Activated naive CD4-positive, alpha-beta T cell treated with anti-CD3 and anti-CD28 coated beads, Interleukin-2, amount 10 ng/mL, durations not matched to agents 7 days and 5 days (primary cell): ENCODE data around the gene SLC39A13.
A peak's percentile ranks its signal among the peaks of the same experiment; 100 is the strongest.

Source experiments
- CTCF ChIA-PET: fragments of 350-600 bp; sonication (Branson Sonifier 250); formaldehyde crosslinking; loops from one replicate; lab custom pipeline; 2021; ENCODE audit warnings: antibody characterized with exemption; lab: Charles Lee
- DNase-seq: peaks from one replicate; pipeline ENCODE4 v3.0.0-alpha.2; 2020
- H3K27ac Mint-ChIP-seq: one replicate; pipeline ENCODE4 v1.8.0; 2021; ENCODE audit warnings: mild to moderate bottlenecking, moderate library complexity, mixed read lengths
- H3K27me3 Mint-ChIP-seq: one replicate; pipeline ENCODE4 v1.8.0; 2021; ENCODE audit warnings: mild to moderate bottlenecking, mixed read lengths
- H3K36me3 Mint-ChIP-seq: one replicate; pipeline ENCODE4 v1.8.0; 2021; ENCODE audit warnings: mixed read lengths
- H3K4me1 Mint-ChIP-seq: one replicate; pipeline ENCODE4 v1.8.0; 2021; ENCODE audit warnings: mixed read lengths
- H3K4me3 Mint-ChIP-seq: one replicate; pipeline ENCODE4 v1.8.0; 2021; ENCODE audit warnings: mild to moderate bottlenecking, moderate library complexity, mixed read lengths
- H3K9me3 Mint-ChIP-seq: one replicate; pipeline ENCODE4 v1.8.0; 2021; ENCODE audit warnings: mixed read lengths

The SLC39A13 gene

DNA sequence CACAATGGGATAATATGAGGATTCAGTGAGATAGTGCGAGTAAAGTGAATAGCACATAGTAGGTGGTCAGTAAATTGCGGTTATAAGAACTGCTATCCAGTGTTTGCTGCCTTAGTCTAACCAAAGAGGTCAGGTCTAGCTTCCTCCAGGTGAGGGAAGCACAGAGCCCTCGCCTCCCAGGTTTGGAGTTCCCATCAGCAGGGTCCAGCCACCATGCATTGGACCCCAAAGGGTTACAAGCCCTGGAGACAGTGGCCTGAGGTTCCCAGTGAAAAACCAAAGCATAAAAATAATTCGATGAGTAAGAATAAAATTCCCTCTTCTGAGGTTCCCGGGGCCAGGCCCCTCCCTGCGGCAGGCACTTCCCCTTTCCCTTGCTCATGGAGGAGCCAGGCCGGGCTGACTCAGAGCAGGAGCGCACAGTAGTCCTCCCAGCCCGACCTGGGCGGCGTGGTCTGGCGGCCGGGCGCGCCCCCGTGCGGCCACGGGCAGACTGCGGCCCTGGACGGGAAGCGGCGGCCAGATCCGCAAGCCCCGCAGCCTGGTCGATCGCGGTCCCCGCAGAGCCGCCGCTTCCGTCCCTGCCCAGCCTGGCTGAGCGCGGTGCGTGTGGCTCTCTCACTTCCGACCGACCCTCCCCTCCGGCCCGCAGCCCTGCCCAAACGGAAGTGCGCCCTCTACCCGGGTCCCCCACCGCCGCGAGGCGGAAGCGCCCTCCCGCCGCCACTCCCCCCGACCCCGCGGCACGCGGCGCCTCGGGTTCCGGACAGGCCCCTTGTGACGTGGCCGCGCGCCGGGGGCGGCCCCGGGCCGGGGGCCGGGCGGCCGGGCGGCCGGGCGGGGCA is at the start of gene SLC39A13:
TSS of gene SLC39A13 (plus strand) at position 845 of the 845 bp plus-strand sequence. CDS start 1,505 bp downstream, outside the sequence.
- CTCF ChIA-PET, result interaction anchor here (0.8 to 7.8 kb wide), 8 partner anchors 8 to 148 kb away, joined by 3 to 133 read pairs (median 3); no protein-coding TSS in a partner anchor
- H3K36me3 Mint-ChIP-seq, result peaks cover 1% of the 10 kb centered on the region
- DNase-seq, result peak; percentile 92
- H3K27ac Mint-ChIP-seq, result peak within 1 kb of the TSS; percentile 90
- H3K27me3 Mint-ChIP-seq, result peaks cover 8% of the 10 kb centered on the region
- peaks cover 30% of the 10 kb centered on the region for H3K4me1 Mint-ChIP-seq
- no peaks in the 10 kb centered on the region for H3K9me3 Mint-ChIP-seq
- peak within 1 kb of the TSS; percentile 92 for H3K4me3 Mint-ChIP-seq

- no peak for DNase-seq
- no peaks in the 10 kb centered on the region for H3K36me3 Mint-ChIP-seq
- peaks cover 12% of the 10 kb centered on the region for H3K4me1 Mint-ChIP-seq
- H3K27me3 Mint-ChIP-seq, result no peaks in the 10 kb centered on the region
- H3K9me3 Mint-ChIP-seq, result no peaks in the 10 kb centered on the region
- CTCF ChIA-PET, result interaction anchor here (2.2 kb wide), 1 partner anchor 16 kb away, joined by 13 read pairs; no protein-coding TSS in a partner anchor
- no peak overlapping the region for H3K27ac Mint-ChIP-seq
- no peak overlapping the region for H3K4me3 Mint-ChIP-seq
Measured at GRCh38 chr11:47358731-47359051, 49.7 kb upstream of the SLC39A13 start.

DNA sequence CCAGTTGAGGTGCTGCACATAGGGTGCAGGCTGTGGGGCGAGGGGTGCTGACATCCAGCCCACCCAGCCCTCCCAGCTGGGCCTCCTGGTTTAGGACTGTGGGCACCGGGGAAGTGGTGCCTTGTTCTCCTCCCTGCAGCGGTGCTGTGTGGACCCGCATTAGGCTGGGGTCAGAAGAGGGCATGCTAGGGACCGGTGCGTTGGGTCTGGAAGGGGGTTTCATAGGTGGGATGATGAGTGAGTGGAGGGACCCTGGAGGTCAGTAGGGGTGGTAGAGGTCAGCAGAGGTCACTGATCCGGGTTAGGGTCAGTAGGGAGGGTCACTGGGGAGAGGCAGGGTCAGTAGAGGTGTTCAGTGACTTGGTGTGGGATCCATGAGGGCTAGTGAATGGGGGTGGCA is 49.2 kb upstream of the SLC39A13 start:
- Mint-ChIP-seq H3K9me3 (no peaks in the 10 kb centered on the region), H3K27ac (no peak overlapping the region), H3K27me3 (no peaks in the 10 kb centered on the region), H3K36me3 (no peaks in the 10 kb centered on the region), H3K4me3 (no peak overlapping the region), H3K4me1 (peaks cover 12% of the 10 kb centered on the region)
- CTCF ChIA-PET, result interaction anchor here (0.9 to 2.2 kb wide), 2 partner anchors 15 to 181 kb away, joined by 3 to 13 read pairs; no protein-coding TSS in a partner anchor
- DNase-seq, result no peak

DNA sequence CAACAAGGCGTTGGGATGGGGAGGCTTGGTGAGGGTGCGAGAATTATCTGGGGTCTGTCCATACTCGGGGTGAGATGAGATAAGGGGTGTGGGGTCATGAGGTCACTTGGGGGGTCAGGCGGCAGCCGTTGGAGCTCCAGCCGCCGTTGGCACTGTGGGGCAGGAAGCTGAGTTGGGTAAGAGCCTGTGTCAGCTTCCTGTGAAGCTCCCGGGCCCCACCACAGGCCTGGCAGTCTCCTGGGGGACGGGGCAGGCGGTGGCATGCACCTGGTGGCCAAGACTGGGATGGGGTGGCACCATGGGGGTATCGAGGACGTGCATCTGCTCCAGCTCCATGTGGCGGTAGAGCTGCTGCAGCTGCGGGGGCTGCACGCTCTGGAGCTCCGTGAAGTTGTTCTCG is 48.8 kb upstream of the SLC39A13 start:
- Mint-ChIP-seq H3K27ac (no peak overlapping the region), H3K36me3 (no peaks in the 10 kb centered on the region), H3K4me3 (no peak overlapping the region), H3K9me3 (no peaks in the 10 kb centered on the region), H3K27me3 (peaks cover 4% of the 10 kb centered on the region), H3K4me1 (peaks cover 12% of the 10 kb centered on the region)
- DNase-seq, result no peak
- CTCF ChIA-PET, result interaction anchor here (0.9 to 2.2 kb wide), 2 partner anchors 15 to 181 kb away, joined by 3 to 13 read pairs; no protein-coding TSS in a partner anchor

- no peak for DNase-seq
- no peak overlapping the region for H3K4me3 Mint-ChIP-seq
- no peaks in the 10 kb centered on the region for H3K9me3 Mint-ChIP-seq
- CTCF ChIA-PET, result interaction anchor here (2.2 kb wide), 1 partner anchor 14 kb away, joined by 13 read pairs; no protein-coding TSS in a partner anchor
- peaks cover 12% of the 10 kb centered on the region for H3K4me1 Mint-ChIP-seq
- peaks cover 5% of the 10 kb centered on the region for H3K27me3 Mint-ChIP-seq
- no peaks in the 10 kb centered on the region for H3K36me3 Mint-ChIP-seq
- no peak overlapping the region for H3K27ac Mint-ChIP-seq
Measured at GRCh38 chr11:47360341-47360740, 48.0 kb upstream of the SLC39A13 start.

DNA sequence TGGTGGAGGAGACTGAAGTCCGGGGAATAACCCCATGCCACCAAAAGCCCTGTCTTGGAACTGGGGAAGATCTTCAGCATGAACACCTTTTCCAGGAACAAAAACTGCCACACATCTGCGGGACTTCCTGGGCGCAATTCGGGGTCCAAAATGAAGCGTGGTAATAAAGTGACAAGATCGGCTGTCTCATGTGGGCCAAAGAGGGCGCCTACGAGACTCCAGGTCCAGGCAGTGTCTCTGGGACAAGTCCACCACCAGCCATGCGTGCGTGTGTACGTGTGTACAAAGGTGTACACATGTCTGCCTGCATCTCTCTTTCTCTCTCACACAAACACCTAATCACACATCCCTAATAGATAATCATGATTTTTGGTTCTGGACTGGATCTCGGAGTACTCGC is 47.0 kb upstream of the SLC39A13 start:
- Mint-ChIP-seq H3K27me3 (peaks cover 9% of the 10 kb centered on the region), H3K4me3 (no peak overlapping the region), H3K27ac (no peak overlapping the region), H3K9me3 (no peaks in the 10 kb centered on the region), H3K4me1 (peaks cover 12% of the 10 kb centered on the region), H3K36me3 (no peaks in the 10 kb centered on the region)
- no peak for DNase-seq
- CTCF ChIA-PET, result interaction anchor here (1.0 kb wide), 1 partner anchor 13 kb away, joined by 6 read pairs; no protein-coding TSS in a partner anchor

GRCh38 chr11:47366020-47366490 is 42.3 kb upstream of the SLC39A13 start:
- H3K27ac Mint-ChIP-seq, result no peak overlapping the region

DNA sequence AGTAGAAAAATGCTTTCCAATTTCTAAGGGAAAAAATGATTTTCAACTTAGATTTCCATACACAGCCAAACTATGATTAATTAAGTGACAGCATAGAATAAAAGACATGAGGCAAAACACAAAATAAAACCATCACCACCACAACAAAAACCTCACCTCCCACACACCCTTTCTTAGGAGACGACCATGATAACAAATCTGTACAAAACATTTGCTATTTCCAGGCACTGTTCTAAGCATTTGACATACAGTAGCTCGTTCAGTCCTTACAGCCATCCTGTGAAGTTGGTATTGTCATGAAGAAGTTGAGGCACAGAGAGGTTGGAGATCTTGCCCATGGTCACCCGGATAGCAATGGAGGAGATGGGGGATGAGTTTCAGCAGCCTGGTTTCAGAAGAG is 38.7 kb upstream of the SLC39A13 start:
- no peaks in the 10 kb centered on the region for H3K4me1 Mint-ChIP-seq
- H3K9me3 Mint-ChIP-seq, result no peaks in the 10 kb centered on the region
- H3K27ac Mint-ChIP-seq, result no peak overlapping the region
- DNase-seq, result no peak
- H3K27me3 Mint-ChIP-seq, result peaks cover 5% of the 10 kb centered on the region
- no peaks in the 10 kb centered on the region for H3K36me3 Mint-ChIP-seq
- no peak overlapping the region for H3K4me3 Mint-ChIP-seq
- CTCF ChIA-PET, result interaction anchor here (0.7 to 1.0 kb wide), 2 partner anchors 22 to 146 kb away, joined by 3 read pairs; no protein-coding TSS in a partner anchor

More at GRCh38 chr11:47366020-47366490, 42.3 kb upstream of the SLC39A13 start:
- H3K27me3 Mint-ChIP-seq, result peaks cover 9% of the 10 kb centered on the region
- no peak overlapping the region for H3K4me3 Mint-ChIP-seq
- peaks cover under 1% of the 10 kb centered on the region for H3K4me1 Mint-ChIP-seq
- CTCF ChIA-PET, result no interaction called here
- H3K9me3 Mint-ChIP-seq, result no peaks in the 10 kb centered on the region
- no peaks in the 10 kb centered on the region for H3K36me3 Mint-ChIP-seq
- no peak for DNase-seq

- Mint-ChIP-seq H3K4me3 (no peak overlapping the region), H3K36me3 (no peaks in the 10 kb centered on the region), H3K4me1 (no peaks in the 10 kb centered on the region), H3K27ac (no peak overlapping the region), H3K9me3 (no peaks in the 10 kb centered on the region), H3K27me3 (no peaks in the 10 kb centered on the region)
- no peak for DNase-seq
- CTCF ChIA-PET, result interaction anchor here (0.7 to 5.4 kb wide), 8 partner anchors 8 to 107 kb away, joined by 3 to 133 read pairs (median 17); partner anchors contain the start of gene SLC39A13
Measured at GRCh38 chr11:47372422-47372821, 36.0 kb upstream of the SLC39A13 start.

GRCh38 chr11:47373876-47374719 is 34.3 kb upstream of the SLC39A13 start:
- Mint-ChIP-seq H3K9me3 (no peaks in the 10 kb centered on the region), H3K27me3 (peaks cover 4% of the 10 kb centered on the region), H3K4me3 (no peak overlapping the region), H3K27ac (no peak overlapping the region), H3K36me3 (no peaks in the 10 kb centered on the region), H3K4me1 (peaks cover 2% of the 10 kb centered on the region)
- CTCF ChIA-PET, result interaction anchor here (0.7 to 5.4 kb wide), 26 partner anchors 9 to 482 kb away, joined by 3 to 133 read pairs (median 6); partner anchors contain the start of genes PSMC3 and SLC39A13
- DNase-seq, result peak; percentile 88

DNA sequence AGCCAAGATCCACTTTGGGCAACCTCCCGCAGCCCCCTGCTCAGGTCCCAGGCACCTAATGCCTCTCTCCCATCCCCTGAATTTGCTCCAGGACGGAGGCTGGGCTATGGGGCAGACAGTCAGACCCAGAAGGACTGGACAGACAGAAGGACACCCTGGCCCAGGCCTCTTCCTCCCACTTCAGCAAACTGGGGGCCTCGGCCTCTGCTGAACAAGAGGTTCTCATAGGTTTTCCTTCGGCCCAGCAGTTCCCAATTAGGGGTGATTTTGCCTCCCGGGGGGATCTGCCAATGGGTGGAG is 33.7 kb upstream of the SLC39A13 start:
- no peaks in the 10 kb centered on the region for H3K9me3 Mint-ChIP-seq
- H3K27ac Mint-ChIP-seq, result no peak overlapping the region
- DNase-seq, result no peak
- no peak overlapping the region for H3K4me3 Mint-ChIP-seq
- CTCF ChIA-PET, result interaction anchor here (0.7 to 5.4 kb wide), 24 partner anchors 8 to 481 kb away, joined by 3 to 133 read pairs (median 6); partner anchors contain the start of genes PSMC3 and SLC39A13
- H3K4me1 Mint-ChIP-seq, result peaks cover 2% of the 10 kb centered on the region
- H3K27me3 Mint-ChIP-seq, result peaks cover 4% of the 10 kb centered on the region
- no peaks in the 10 kb centered on the region for H3K36me3 Mint-ChIP-seq

DNA sequence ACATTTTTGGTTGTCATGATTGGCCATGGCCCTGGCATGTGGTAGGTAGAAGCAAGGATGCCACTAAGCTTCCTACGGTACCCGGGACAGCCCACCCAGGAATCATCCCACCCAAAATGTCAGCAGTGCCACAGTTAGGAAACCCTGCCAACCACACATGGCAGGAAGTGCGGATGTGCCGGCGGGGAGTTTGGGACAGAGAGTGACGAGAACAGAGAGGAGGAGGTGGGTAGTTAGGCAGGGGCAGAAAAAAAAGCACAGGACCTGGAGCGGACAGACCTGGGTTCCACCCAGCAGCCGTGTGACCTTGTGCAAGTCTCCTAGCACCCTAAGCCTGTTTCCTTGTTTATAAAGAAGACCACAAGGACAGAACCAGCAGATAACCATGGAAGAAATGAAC is 33.4 kb upstream of the SLC39A13 start:
- no peaks in the 10 kb centered on the region for H3K36me3 Mint-ChIP-seq
- CTCF ChIA-PET, result interaction anchor here (0.9 to 5.4 kb wide), 6 partner anchors 11 to 242 kb away, joined by 3 to 133 read pairs (median 12); partner anchors contain the start of gene SLC39A13
- H3K27me3 Mint-ChIP-seq, result peaks cover 4% of the 10 kb centered on the region
- DNase-seq, result no peak
- H3K9me3 Mint-ChIP-seq, result no peaks in the 10 kb centered on the region
- H3K27ac Mint-ChIP-seq, result no peak overlapping the region
- no peak overlapping the region for H3K4me3 Mint-ChIP-seq
- H3K4me1 Mint-ChIP-seq, result peaks cover 2% of the 10 kb centered on the region

DNA sequence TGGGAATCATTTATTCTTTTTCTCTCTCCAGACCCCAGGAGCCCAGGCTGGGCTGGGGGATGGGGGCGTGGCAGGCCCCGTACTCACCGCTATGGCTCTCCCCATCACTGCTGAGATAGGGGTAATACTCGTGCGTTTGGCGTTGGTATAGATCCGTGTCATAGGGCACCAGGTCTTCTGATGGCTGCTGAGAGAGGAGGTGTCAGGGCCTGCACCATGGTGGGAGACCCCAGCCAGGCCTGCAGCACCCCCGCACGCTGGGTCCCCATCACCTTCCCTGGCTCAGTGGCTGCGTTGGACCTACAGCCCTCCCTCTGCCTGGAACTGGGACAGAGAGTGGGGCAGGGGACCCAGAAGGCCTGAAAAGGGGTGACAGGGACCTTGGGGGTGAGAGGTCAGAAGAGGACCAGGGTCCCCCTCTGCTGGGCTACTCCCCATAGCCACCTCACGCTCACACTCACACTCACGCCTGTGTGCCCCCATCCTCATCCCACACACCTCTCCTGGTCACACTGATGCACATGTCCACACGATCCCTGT is 32.8 kb upstream of the SLC39A13 start:
- DNase-seq, result no peak
- Mint-ChIP-seq H3K4me3 (no peak overlapping the region), H3K36me3 (no peaks in the 10 kb centered on the region), H3K4me1 (peaks cover 2% of the 10 kb centered on the region), H3K9me3 (no peaks in the 10 kb centered on the region), H3K27ac (no peak overlapping the region), H3K27me3 (peaks cover 4% of the 10 kb centered on the region)
- CTCF ChIA-PET, result interaction anchor here (1.3 to 5.4 kb wide), 3 partner anchors 13 to 36 kb away, joined by 4 to 133 read pairs (median 31); partner anchors contain the start of gene SLC39A13
